Subcutaneous preadipocyte (primary cell): ENCODE data around the gene PCP2. TPM values are rescaled to one million over a fixed set of nuclear protein-coding genes. Genes with fewer than 3 reads are reported as not detected.

Experiments
- small RNA-seq: library from RNA; depleted of rRNA; stranded (forward); fragments of <200 nt; gene quantifications from one replicate; pipeline ENCODE3, GENCODE V24; 2012
- total RNA-seq: library from RNA; depleted of rRNA; stranded (reverse); fragments of >200 nt; gene quantifications from 2 replicates; pipeline ENCODE4 v1.2.3, GENCODE V29; 2012

The PCP2 gene
- total RNA-seq: not detected in 2 replicates

GRCh38 chr19:7633698-7634097 is at the start of gene PCP2:
PCP2 (minus strand) TSS chr19:7633719; CDS start chr19:7633457, 262 bp downstream.

GRCh38 chr19:7680606-7681339 is 47.3 kb upstream of the PCP2 start, which contains the start of gene TRAPPC5:
TRAPPC5 (plus strand) TSS chr19:7680833; CDS start chr19:7682254, 1,421 bp downstream.

GRCh38 chr19:7676854-7677253 is 43.3 kb upstream of the PCP2 start, which contains the start of gene MCEMP1:
MCEMP1 (plus strand) TSS chr19:7677090; CDS start chr19:7677121, 31 bp downstream.

GRCh38 chr19:7668842-7669241 is 35.3 kb upstream of the PCP2 start, which contains the start of gene RETN:
RETN (plus strand) TSS chr19:7669049; CDS start chr19:7669327, 278 bp downstream.

GRCh38 chr19:7636691-7637373 is 3.3 kb upstream of the PCP2 start, which contains the start of gene STXBP2:
STXBP2 (plus strand) TSS chr19:7637110; CDS start chr19:7637150, 40 bp downstream.

DNA sequence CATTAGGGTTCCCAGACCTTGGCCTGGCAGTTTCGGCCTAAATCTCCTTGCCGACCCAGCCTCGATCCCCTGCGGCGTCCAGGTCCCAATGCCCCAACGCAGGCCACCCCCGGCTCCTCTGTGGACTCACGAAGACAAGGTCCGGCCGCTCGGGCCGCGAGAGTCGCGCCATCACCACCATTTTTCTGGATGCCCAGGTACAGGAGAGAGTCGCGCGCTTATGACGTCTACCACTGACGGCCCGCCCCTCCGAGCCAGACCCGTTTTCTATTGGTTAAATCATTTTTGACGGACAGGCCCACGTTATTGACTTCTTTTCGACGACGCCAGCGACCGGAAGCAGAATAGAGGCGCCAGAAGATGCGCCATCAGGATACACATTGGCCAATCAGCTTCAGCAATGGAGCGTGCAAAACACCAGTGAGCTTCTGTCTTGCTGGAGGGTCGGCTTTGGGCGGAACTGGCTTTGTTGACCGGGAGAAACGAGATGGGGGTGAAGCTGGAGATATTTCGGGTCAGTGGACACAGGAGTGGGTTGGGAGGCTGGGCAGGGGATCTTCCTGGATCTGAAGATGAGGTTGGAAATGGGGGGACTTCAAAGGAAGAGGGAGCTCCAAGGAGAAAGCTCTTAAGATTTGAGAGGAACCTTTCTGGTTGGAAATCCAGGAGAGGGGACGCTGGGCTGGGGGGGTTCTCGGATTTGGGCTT is 4.0 kb downstream of the PCP2 start, which contains the start of the genes PET100 and XAB2:
TSS of gene PET100 (plus strand) at position 447 of the 708 bp plus-strand sequence. CDS start at position 488, 41 bp downstream.
TSS of gene XAB2 (minus strand) at position 199 of the 708 bp plus-strand sequence. CDS start at position 181, 18 bp downstream.

GRCh38 chr19:7595466-7596133 is 37.9 kb downstream of the PCP2 start, which contains the start of gene CAMSAP3:
CAMSAP3 (plus strand) TSS chr19:7595863; CDS start chr19:7596003, 140 bp downstream.

Small RNA genes lying within 50 kb of the gene (small RNA-seq; reads per million reads assigned to genes)
- gene MIR6792: not detected

Other genes with a start within 250 kb of the PCP2 start
- 2.5 and 5.5 TPM in 2 replicates for gene PEX11G, start 144.7 kb downstream of the PCP2 start, total RNA-seq
- 14.1 and 18.0 TPM in 2 replicates for gene ZNF358, start 117.6 kb downstream of the PCP2 start, total RNA-seq
- 7.8 and 8.8 TPM in 2 replicates for gene MCOLN1, start 111.1 kb downstream of the PCP2 start, total RNA-seq
- gene PNPLA6, start 98.0 kb downstream of the PCP2 start, total RNA-seq: 72.8 and 82.1 TPM in 2 replicates
- not detected in 2 replicates for gene CAMSAP3, start 37.9 kb downstream of the PCP2 start, total RNA-seq
- 43.7 and 48.3 TPM in 2 replicates for gene XAB2, start 4.2 kb downstream of the PCP2 start, total RNA-seq
- gene PET100, start 3.9 kb downstream of the PCP2 start, total RNA-seq: 9.4 and 9.6 TPM in 2 replicates
- 1.1 and 5.3 TPM in 2 replicates for gene STXBP2, start 3.4 kb upstream of the PCP2 start, total RNA-seq
- not detected in 2 replicates for gene RETN, start 35.3 kb upstream of the PCP2 start, total RNA-seq
- gene MCEMP1, start 43.4 kb upstream of the PCP2 start, total RNA-seq: not detected in 2 replicates
- 16.6 and 24.3 TPM in 2 replicates for gene TRAPPC5, start 47.1 kb upstream of the PCP2 start, total RNA-seq
- not detected in 2 replicates for gene FCER2, start 68.4 kb upstream of the PCP2 start, total RNA-seq
- gene CLEC4G, start 98.4 kb upstream of the PCP2 start, total RNA-seq: not detected in 2 replicates
- gene CD209, start 113.8 kb upstream of the PCP2 start, total RNA-seq: not detected in 2 replicates
- not detected in 2 replicates for gene CLEC4M, start 129.5 kb upstream of the PCP2 start, total RNA-seq
- 19.5 and 19.7 TPM in 2 replicates for gene EVI5L, start 196.5 kb upstream of the PCP2 start, total RNA-seq
- gene PRR36, start 240.7 kb upstream of the PCP2 start, total RNA-seq: not detected in 2 replicates